ENCODE data around the gene RNASE4.

Gene RNASE4

DNA sequence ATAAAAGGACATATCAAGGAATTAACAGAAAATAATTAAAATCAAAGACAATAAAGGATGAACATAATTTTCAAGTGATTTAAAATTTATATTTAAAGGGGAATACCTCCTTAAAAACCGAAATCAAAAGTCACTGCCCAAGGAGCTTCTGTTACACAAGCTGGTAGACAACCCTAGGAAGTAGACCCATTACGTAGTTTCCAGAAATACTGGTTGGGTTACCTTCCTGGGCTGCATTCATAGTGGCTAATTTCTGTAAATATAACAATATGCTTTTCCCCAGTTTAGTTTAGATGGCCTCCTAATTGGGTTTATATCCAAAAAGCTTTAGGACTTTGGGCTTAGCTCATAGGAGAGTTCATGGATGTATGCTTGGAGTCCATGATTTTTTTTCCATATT is 59.2 kb downstream of the RNASE4 start:
- Histone ChIP-seq H3K79me2 (ENCODE audit: insufficient read depth, low read length) (no peaks in the 10 kb centered on the region), H3F3A (ENCODE audit: low read depth) (no peaks in the 10 kb centered on the region), H3K4me2 (ENCODE audit: low read depth, low read length, poor library complexity, severe bottlenecking) (no peak overlapping the region), H3K36me3 (ENCODE audit: insufficient read depth, low read length) (no peaks in the 10 kb centered on the region), H3K9ac (ENCODE audit: low read depth, low read length, poor library complexity, severe bottlenecking) (no peak overlapping the region), H4K20me1 (ENCODE audit: insufficient read depth, low read length, poor library complexity, severe bottlenecking) (no peaks in the 10 kb centered on the region), H3K9me3 (ENCODE audit: insufficient read depth, low read depth, low read length) (no peaks in the 10 kb centered on the region), H3K4me3 (ENCODE audit: low read length, poor library complexity, severe bottlenecking) (no peak overlapping the region), H2AFZ (ENCODE audit: low read length) (no peak overlapping the region), H3K4me1 (ENCODE audit: insufficient read depth, low read length, poor library complexity, severe bottlenecking) (no peaks in the 10 kb centered on the region), H3K27me3 (ENCODE audit: insufficient read depth, low read length, poor library complexity, severe bottlenecking) (no peaks in the 10 kb centered on the region), H3K9me2 (replicated peaks; ENCODE audit: low read depth, low read length) (no peaks in the 10 kb centered on the region)
- TF ChIP-seq, protein P1, sequence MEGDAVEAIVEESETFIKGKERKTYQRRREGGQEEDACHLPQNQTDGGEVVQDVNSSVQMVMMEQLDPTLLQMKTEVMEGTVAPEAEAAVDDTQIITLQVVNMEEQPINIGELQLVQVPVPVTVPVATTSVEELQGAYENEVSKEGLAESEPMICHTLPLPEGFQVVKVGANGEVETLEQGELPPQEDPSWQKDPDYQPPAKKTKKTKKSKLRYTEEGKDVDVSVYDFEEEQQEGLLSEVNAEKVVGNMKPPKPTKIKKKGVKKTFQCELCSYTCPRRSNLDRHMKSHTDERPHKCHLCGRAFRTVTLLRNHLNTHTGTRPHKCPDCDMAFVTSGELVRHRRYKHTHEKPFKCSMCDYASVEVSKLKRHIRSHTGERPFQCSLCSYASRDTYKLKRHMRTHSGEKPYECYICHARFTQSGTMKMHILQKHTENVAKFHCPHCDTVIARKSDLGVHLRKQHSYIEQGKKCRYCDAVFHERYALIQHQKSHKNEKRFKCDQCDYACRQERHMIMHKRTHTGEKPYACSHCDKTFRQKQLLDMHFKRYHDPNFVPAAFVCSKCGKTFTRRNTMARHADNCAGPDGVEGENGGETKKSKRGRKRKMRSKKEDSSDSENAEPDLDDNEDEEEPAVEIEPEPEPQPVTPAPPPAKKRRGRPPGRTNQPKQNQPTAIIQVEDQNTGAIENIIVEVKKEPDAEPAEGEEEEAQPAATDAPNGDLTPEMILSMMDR (conservative IDR thresholded peaks at IDR 0.05; ENCODE audit: low read length) = no peak

DNA sequence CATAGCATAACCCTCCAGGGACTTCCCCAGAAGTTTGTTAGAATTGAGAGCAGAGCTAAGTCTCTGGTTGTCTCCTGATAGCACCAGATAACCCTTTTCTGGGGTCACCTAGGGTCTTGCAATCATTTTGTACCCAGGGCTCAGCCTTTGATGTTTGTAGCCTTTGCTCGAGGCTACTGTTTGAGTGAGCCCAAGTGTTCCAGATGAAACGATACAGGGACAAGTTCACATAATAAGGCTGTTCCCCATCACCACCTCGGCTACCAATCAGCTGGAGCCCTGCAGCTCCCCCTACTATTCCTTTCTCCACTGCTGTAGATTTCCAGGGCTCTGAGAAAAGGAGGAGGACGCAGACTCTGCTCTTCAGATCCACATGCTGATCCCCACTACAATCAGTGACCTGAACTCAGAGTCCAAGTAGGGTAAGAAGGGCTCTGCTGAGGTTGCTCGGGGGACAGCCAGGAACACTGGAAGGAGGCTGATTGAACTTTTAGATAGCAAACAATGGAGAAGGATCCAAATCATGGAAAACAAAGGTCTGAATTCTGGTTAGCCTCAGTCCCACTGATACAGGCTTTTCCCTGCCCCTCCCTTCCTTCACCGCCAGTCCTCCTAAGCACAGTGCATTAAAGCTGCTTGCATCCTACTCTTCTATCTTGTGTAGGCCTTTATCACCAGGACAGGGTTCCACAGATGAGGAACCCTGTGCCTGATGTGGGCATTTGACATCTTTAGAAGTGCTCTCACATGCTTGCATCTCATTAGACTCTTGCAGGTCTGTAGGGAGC is 61.4 kb downstream of the RNASE4 start, which contains the start of gene EDDM3A:
TSS of gene EDDM3A (plus strand) at position 317 of the 788 bp plus-strand sequence. CDS start 1,694 bp downstream, outside the sequence.
- Histone ChIP-seq H3K4me1 (ENCODE audit: insufficient read depth, low read length, poor library complexity, severe bottlenecking) (no peaks in the 10 kb centered on the region), H3K9me2 (replicated peaks; ENCODE audit: low read depth, low read length) (no peaks in the 10 kb centered on the region), H3K36me3 (ENCODE audit: insufficient read depth, low read length) (no peaks in the 10 kb centered on the region), H3K9ac (ENCODE audit: low read depth, low read length, poor library complexity, severe bottlenecking) (no peak within 1 kb of the TSS), H3K4me3 (ENCODE audit: low read length, poor library complexity, severe bottlenecking) (no peak within 1 kb of the TSS), H3K27me3 (ENCODE audit: insufficient read depth, low read length, poor library complexity, severe bottlenecking) (peaks cover 7% of the 10 kb centered on the region), H3F3A (ENCODE audit: low read depth) (no peaks in the 10 kb centered on the region), H3K9me3 (ENCODE audit: insufficient read depth, low read depth, low read length) (no peaks in the 10 kb centered on the region), H3K79me2 (ENCODE audit: insufficient read depth, low read length) (no peaks in the 10 kb centered on the region), H2AFZ (ENCODE audit: low read length) (no peak within 1 kb of the TSS), H3K4me2 (ENCODE audit: low read depth, low read length, poor library complexity, severe bottlenecking) (no peak within 1 kb of the TSS), H4K20me1 (ENCODE audit: insufficient read depth, low read length, poor library complexity, severe bottlenecking) (no peaks in the 10 kb centered on the region)
- no peak for TF ChIP-seq EZH2phosphoT487 (IDR thresholded peaks at IDR 0.05; ENCODE audit: borderline replicate concordance)
- TF ChIP-seq, protein P1 (conservative IDR thresholded peaks at IDR 0.05; ENCODE audit: low read length) = no peak

DNA sequence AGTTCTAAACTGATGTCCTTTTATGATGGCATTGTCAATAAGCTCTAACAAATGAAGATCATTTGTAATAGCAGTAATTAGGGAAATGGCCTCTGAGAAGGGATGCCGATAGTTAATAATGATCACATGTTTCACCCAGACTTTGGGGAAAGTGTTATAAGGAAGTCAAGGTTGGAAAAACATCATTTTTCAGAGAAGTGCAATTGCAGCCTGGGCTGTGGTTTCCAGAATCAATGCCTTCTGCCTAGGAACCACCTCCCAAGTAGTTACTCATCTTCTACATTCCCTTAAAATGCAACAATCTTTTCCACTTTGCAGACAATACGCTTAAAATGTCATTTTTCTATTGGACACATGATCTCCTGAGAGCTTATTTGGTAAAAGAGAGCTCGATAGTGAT is 62.2 kb downstream of the RNASE4 start:
- H3K4me3 ChIP-seq (ENCODE audit: low read length, poor library complexity, severe bottlenecking) = no peak overlapping the region
- no peaks in the 10 kb centered on the region for H3F3A ChIP-seq (ENCODE audit: low read depth)
- H3K9ac ChIP-seq (ENCODE audit: low read depth, low read length, poor library complexity, severe bottlenecking) = no peak overlapping the region
- H3K27me3 ChIP-seq (ENCODE audit: insufficient read depth, low read length, poor library complexity, severe bottlenecking) = peaks cover 7% of the 10 kb centered on the region
- no peaks in the 10 kb centered on the region for H3K9me2 ChIP-seq (replicated peaks; ENCODE audit: low read depth, low read length)
- no peaks in the 10 kb centered on the region for H4K20me1 ChIP-seq (ENCODE audit: insufficient read depth, low read length, poor library complexity, severe bottlenecking)
- no peaks in the 10 kb centered on the region for H3K36me3 ChIP-seq (ENCODE audit: insufficient read depth, low read length)
- no peaks in the 10 kb centered on the region for H3K4me1 ChIP-seq (ENCODE audit: insufficient read depth, low read length, poor library complexity, severe bottlenecking)
- no peak overlapping the region for H2AFZ ChIP-seq (ENCODE audit: low read length)
- TF ChIP-seq, protein P1 (conservative IDR thresholded peaks at IDR 0.05; ENCODE audit: low read length) = no peak
- no peak for TF ChIP-seq EZH2phosphoT487 (IDR thresholded peaks at IDR 0.05; ENCODE audit: borderline replicate concordance)
- no peak overlapping the region for H3K4me2 ChIP-seq (ENCODE audit: low read depth, low read length, poor library complexity, severe bottlenecking)
- no peaks in the 10 kb centered on the region for H3K79me2 ChIP-seq (ENCODE audit: insufficient read depth, low read length)
- no peaks in the 10 kb centered on the region for H3K9me3 ChIP-seq (ENCODE audit: insufficient read depth, low read depth, low read length)
